HG02943 (cell line): Measurements from ENCODE around the gene SLC13A4.
"Not testable (repeated sequence)": the region's sequence is repeated elsewhere in the genome, so short reads cannot be mapped to it uniquely, and the experiment has no call there.

Source experiments
- ATAC-seq: cut with Tn5 transposase; IDR thresholded peaks from one replicate; pipeline ENCODE4 v1.9.1; 2021; ENCODE audit warnings: mild to moderate bottlenecking, low read depth, moderate library complexity; ENCODE audit not compliant: unreplicated experiment

Gene SLC13A4

DNA sequence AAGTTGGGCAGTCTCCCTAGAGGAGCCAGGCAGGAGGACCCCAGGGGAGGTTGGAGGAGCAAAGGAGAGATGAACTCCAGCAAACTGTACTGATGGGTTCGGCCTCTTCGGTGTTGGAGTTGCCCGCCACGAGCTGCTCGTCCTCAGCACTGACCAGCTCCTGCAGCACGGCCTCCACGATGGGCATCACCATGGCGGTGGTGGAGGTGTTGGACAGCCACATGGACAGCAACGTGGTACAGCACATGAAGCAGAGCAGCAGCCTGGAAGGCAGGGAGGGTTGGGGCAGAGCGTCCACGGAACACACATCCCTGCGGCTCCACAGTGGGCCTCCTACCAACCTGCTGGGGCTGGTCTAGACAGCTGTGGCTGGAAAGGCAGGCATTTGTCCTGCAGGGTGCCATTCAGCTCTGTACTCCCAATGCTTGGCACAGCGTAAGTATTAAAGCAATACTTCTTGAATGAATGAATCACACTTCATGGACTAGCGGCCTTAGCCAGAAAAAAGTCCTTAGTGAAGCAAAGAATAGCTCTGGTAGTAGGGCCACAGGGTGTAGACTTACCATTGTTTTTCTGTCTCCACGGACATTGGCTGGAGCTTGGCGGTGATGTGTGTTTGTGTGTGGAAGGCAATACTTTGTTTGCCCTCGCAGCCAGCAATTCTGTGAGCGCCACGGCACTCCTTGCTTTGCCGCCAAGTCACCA is 21.8 kb downstream of the SLC13A4 start:
- no peak for ATAC-seq

DNA sequence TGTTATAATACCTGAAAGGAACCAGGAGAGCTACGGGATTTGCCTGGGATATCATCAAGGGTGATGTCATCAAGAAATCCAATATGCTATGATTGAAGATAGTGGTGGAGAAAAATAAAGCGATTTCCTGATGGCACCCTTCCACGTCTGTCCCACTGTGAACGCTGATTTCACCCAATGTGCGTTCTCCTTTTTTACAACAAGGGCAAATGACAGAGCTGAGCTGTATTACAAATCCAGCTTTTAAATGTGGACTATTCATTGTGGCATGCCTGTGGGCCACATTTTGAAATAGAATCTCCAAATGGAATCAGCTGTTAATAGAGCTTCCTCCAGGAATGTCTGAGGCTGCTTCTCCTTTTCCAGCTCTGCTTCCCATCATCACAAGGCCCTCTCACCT is 23.3 kb downstream of the SLC13A4 start:
- no peak for ATAC-seq

GRCh38 chr7:135704074-135704473 is 23.9 kb downstream of the SLC13A4 start:
- no peak for ATAC-seq

DNA sequence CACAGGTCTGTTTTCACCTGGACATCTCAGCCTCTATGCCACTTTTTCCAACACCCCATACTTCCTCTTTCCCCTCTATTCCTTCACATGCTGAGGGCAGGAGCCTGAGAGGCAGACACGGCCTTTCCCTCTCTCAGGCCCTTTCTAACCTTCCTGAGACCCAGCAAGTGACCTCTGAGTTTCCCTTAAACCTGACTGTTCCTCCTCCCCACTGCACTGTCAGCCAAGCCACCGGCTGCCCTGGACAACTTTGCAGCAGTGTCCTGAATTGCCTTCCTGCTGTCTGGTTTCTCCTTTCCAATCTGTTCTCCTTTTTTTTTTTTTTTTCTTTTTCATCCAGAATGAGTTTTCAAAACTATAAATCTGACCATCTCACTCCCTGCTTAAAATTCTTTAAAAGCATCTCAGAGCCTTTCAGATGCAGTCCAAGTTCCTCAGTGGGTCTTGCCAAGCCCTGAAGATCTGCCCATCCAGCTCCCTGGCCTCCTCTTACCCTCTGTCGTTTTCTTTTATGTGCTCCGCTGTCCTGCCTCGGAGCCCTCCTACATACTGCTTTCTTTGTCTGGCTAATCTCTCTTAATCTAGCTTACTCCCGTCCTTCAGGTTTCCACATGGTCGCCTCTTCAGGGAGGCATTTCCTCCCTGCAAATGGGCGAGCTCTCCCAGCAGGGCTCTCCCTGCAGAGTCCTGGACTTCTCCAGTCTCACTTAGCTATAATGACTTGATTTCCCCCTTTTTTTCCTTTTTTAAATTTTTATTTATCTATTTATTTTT is 30.5 kb downstream of the SLC13A4 start:
- ATAC-seq: no peak

GRCh38 chr7:135693558-135693957 is 34.4 kb downstream of the SLC13A4 start:
- ATAC-seq: no peak

DNA sequence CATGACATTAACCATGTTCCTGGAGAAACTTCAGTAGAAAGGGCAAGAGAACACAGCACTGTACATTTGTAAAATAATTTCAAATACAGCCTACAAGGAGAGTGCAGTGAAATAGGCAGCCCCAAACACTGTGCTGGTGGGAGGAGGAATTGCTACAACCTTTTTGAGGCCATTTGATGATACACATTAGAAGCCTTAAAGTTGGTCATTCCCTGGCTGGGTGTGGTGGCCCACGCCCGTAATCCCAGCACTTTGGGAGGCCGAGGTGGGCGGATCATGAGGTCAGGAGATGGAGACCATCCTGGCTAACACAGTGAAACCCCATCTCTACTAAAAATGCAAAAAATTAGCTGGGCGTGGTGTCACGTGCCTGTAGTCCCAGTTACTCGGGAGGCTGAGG is 35.4 kb downstream of the SLC13A4 start:
- ATAC-seq: not testable (repeated sequence)

DNA sequence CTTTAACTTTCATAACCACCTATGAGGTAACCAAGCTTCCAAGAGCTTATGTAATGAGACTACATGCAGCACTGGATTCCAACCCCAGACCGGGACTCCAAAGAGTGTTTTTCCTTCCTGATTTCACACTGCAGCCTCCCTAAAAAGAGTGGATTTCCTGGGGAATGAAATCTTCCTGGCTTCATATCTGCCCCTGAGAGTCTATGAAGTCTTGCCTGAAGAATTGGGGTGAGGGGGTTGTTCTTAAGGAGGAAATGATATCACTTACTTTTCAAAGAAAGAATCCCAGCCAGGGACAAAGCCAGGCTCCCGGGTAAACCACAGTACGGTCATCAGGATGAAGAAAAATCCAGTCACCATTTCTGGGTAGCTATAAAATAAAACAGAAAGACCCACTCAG is 35.9 kb downstream of the SLC13A4 start:
- ATAC-seq: no peak

DNA sequence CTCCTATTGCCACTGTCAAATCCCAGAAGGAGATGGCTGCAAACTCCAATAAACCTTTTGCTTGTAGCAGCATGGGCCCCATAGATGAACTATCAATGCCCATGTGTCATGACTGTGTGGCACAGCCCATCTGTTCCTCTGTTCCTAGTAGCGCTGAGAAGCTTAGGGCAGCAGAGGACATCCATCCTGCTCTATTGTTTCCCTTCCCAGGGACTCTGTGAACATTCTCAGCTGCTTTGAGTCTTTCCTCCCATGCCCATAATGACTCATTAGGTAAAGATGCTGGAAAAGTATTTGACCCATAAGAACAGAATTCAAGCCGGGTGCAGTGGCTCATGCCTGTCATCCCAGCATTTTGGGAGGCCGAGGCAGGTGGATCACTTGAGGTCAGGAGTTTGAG is 37.4 kb downstream of the SLC13A4 start:
- no peak for ATAC-seq

DNA sequence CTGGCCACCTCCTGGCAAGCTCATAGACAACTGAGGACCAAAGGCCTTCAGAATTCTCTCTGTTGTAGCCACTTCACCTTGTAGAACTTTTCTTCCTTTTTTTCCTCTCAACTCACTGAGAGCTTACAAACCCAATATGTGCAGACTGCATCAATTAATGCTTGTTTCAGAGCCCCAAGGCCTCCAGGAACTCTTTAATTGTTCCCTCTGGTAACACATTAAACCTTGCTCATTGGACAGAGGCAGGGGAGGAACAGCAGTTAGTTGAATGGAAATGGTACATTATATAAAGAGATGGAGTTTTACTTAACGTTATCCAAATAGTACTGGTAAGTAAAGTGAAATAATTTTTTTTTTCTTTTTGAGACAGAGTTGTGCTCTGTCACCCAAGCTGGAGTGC is 40.5 kb downstream of the SLC13A4 start:
- ATAC-seq: no peak

GRCh38 chr7:135685306-135686084 is 42.5 kb downstream of the SLC13A4 start:
- ATAC-seq: no peak

GRCh38 chr7:135684699-135685098 is 43.3 kb downstream of the SLC13A4 start:
- no peak for ATAC-seq

GRCh38 chr7:135684136-135684535 is 43.9 kb downstream of the SLC13A4 start:
- no peak for ATAC-seq

DNA sequence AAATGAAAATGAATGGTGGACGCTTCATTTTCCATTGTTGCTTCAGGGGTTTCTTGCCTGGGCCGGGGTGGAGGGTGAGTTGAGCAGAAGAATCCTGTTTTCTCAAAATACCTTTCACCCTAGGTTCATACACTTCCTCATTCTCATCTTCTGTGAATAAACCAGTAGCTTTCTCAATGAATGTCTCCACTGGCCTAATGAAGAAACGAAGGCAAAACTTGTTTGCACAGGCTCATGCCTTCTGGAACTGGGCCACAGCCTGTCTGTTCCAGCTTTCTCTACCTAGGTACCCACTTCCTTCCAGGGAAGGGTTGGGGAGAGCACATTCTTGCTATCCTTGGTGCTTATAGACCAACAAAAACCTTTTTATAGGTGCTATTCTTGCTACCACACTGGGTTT is 44.4 kb downstream of the SLC13A4 start:
- ATAC-seq: no peak

- ATAC-seq: no peak
Measured at GRCh38 chr7:135682191-135682590, 45.8 kb downstream of the SLC13A4 start.

DNA sequence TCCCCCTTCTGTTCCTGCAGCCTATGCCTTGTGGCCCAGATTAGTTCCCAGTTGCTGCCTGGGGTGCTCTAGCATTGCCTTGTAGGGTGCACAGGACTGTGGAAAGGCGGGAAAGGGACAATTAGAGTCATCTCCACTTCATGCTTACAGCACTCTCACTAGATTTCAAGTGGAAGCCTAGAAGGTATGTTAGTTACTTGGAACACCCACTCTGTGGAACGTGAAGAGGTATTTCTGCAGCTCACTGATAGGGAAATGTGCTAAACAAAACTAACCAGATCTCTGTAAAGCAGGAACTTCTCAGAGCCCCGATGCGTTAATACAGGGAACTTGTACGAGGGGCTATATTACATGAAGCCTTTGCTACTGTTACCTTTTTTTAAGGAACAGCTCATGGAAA is 46.2 kb downstream of the SLC13A4 start:
- no peak for ATAC-seq

- ATAC-seq: no peak
Measured at GRCh38 chr7:135678612-135679575, 49.1 kb downstream of the SLC13A4 start.

GRCh38 chr7:135673360-135673706 is 54.7 kb downstream of the SLC13A4 start:
- ATAC-seq: no peak

DNA sequence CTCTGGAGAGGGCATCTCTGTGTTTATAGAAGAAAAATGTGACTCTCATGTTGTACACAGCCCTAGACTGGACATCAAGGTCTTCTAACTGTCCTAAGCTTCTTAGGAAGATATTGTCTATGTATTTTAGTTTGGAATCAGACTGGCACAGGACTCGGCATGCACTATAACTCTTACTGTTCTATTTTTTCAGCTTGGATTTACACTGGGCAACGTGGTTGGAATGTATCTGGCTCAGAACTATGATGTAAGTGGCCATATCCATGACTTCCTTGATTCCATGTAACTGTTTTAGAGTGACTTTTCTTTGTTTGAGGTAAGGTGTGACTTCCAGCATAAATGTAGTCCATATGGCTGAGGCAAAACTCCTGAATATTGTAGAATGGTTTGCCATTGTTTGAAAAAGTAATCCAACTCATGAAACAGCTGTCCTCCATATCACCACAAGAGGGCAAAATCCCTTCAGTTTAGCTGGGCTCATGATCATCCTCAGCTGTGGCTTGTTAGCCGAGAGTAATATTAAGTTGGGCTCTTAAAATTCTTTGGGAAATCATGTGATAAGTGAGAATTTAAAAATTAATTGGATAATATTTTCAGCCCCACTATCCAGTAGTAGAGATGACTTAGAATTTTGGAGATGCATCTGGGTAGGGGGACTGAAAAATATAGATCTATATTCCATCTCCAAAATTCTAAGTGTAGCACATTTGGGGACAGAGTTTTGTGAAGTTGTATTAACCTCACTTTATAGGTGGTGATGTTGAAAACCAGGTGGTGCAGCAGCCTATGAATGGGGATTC is 55.2 kb downstream of the SLC13A4 start:
- no peak for ATAC-seq

GRCh38 chr7:135670179-135670578 is 57.8 kb downstream of the SLC13A4 start:
- ATAC-seq: no peak

GRCh38 chr7:135669774-135670173 is 58.2 kb downstream of the SLC13A4 start:
- no peak for ATAC-seq
